Spleen (tissue), 11 donors: Measurements from ENCODE around the gene HLA-B. TPM values are rescaled to one million over a fixed set of nuclear protein-coding genes. Genes with fewer than 3 reads are reported as not detected.
"Not testable (repeated sequence)": the region's sequence is repeated elsewhere in the genome, so short reads cannot be mapped to it uniquely, and the experiment has no call there.

Experiments
- DNase-seq: peaks from one replicate; pipeline ENCODE4 v3.0.0-alpha.2; 2020
- H3K27ac ChIP-seq, 8 donors: fragments of 200-600 bp; sonication (generic) in 7 of 8; 1 replicate in 4 of 8; 2 replicates in 4 of 8; pipeline versions ENCODE4 v1.5.0 to v1.8.0; 2016 to 2021; ENCODE audit warnings: inconsistent platforms in 4 of 8, mild to moderate bottlenecking in 4 of 8, moderate library complexity in 1 of 8
- H3K27me3 ChIP-seq, 7 donors: fragments of 200-600 bp; sonication (generic) in 6 of 7; replicated peaks in 1 of 7; 1 replicate in 4 of 7; 2 replicates in 3 of 7; pipeline versions ENCODE4 v1.5.0 to v1.8.0; 2016 to 2021; ENCODE audit warnings: inconsistent platforms in 3 of 7, mild to moderate bottlenecking in 1 of 7
- H3K36me3 ChIP-seq, 6 donors: fragments of 200-600 bp; sonication (generic) in 5 of 6; 1 replicate in 4 of 6; 2 replicates in 2 of 6; pipeline versions ENCODE4 v1.5.0 to v1.8.0; 2016 to 2021; ENCODE audit warnings: inconsistent platforms in 2 of 6
- H3K4me1 ChIP-seq, 6 donors: fragments of 200-600 bp; sonication (generic) in 5 of 6; 1 replicate in 3 of 6; 2 replicates in 3 of 6; pipeline versions ENCODE4 v1.5.0 to v1.8.0; 2016 to 2021; ENCODE audit warnings: inconsistent platforms in 3 of 6
- H3K4me3 ChIP-seq, 8 donors: fragments of 200-600 bp; sonication (generic) in 7 of 8; 1 replicate in 4 of 8; 2 replicates in 4 of 8; pipeline versions ENCODE4 v1.5.0 to v1.8.0; 2016 to 2021; ENCODE audit warnings: inconsistent platforms in 4 of 8, mild to moderate bottlenecking in 4 of 8, moderate library complexity in 2 of 8
- H3K9me3 ChIP-seq, 8 donors: fragments of 200-600 bp; sonication (generic) in 7 of 8; 1 replicate in 4 of 8; 2 replicates in 4 of 8; pipeline versions ENCODE4 v1.5.0 to v1.8.0; 2016 to 2021; ENCODE audit warnings: inconsistent platforms in 4 of 8
- POLR2A ChIP-seq, 3 donors: fragments of 450-650 bp; IDR thresholded peaks; one replicate each; pipeline ENCODE4 v1.5.1; 2017; ENCODE audit warnings: antibody characterized with exemption in 3 of 3, mild to moderate bottlenecking in 1 of 3
- POLR2AphosphoS5 ChIP-seq, 3 donors: sonication (generic); formaldehyde crosslinking; IDR thresholded peaks; one replicate each; pipeline ENCODE4 v1.5.1; 2017; ENCODE audit warnings: antibody characterized with exemption in 3 of 3
- whole genome bisulfite sequencing, 5 donors: extraction: QIAGEN DNeasy Blood & Tissue Kit in 3 of 5; methylation state at CpG; one replicate each; pipeline versions ENCODE4 v1.1.5 to v1.1.7; 2013 to 2018; 5-methylcytosine and 5-hydroxymethylcytosine counted together
- intact Hi-C: fragments of 100-400 bp; cut with DNase I; formaldehyde crosslinking; loops from one replicate; pipeline ENCODE4 v1.15.0; 2023; ENCODE audit warnings: low total_unique reads
- polyA plus RNA-seq, 3 donors: library from polyadenylated mRNA; stranded (reverse); fragments of 200-250 nt; gene quantifications; one replicate each; pipeline ENCODE4 v1.2.1, GENCODE V29; 2013
- total RNA-seq, 7 donors: library from RNA; depleted of rRNA in 3 of 7; stranded (reverse); fragments of >200 nt in 3 of 7; fragmentation: NEBNext Ultra II Directional in 4 of 7; extraction: Animal tissue kit (Norgen Biotek cat#: 25700) in 4 of 7; gene quantifications; one replicate each; pipeline versions ENCODE4 v1.1.0 to v1.2.1, GENCODE V29; 2016 to 2021
- TF ChIP-seq, protein P1 (sequence below), 11 experiments: fragments of 200-600 bp in 7 of 11; fragments of 450-650 bp in 4 of 11; sonication (generic) in 4 of 11; IDR thresholded peaks in 8 of 11; conservative IDR thresholded peaks in 3 of 11; 1 replicate in 7 of 11; 2 replicates in 4 of 11; pipeline versions ENCODE4 v1.4.0 to v1.8.0; 2016 to 2021; ENCODE audit warnings: antibody characterized with exemption in 11 of 11, inconsistent platforms in 4 of 11, mild to moderate bottlenecking in 1 of 11
- donor health status: healthy with polysubstance abuse.
- donor health status: DM: no; HTN: no; CAD: no; lungs with moderate emphysema.
- donor health status: DM: no; HTN: no; CAD: no.
- donor health status: Bipolar disorder and iron deficiency.
- donor health status: healthy.
- donor health status: DM: no; HTN: no; CAD: no.
- donor health status: DM: yes; HTN: yes; CAD: no.

HLA-B gene
- total and polyA plus RNA-seq, 10 donors: 2,503 to 5,675 (median 4,667) TPM

DNA sequence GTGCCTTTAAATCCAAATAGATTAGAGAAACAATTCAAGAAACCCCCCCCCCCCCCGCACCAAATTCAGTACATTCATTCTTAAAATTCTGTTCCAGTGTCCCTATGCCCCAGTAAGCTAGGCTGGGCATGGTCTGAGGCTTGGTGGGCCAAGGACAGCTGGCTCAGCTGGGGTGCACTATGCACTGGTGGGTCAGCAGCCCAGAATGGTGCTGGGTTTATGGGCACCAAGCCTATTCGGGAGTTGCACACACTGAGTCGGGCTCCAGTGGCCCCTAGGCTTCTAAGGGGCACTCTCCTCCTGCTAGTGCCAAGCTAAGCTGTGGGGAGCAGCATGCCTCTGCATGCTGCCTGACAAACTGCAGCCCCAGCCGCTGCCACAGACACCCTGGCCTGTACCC, 20.1 kb upstream of the HLA-B start:
- Histone ChIP-seq H3K9me3 (peaks cover 0 to 8% (median under 1%) of the 10 kb centered on the region in 8 donors), H3K36me3 (no peaks in the 10 kb centered on the region), H3K4me3 (no peak overlapping the region), H3K27ac (no peak overlapping the region), H3K27me3 (peaks cover 0 to 28% (median 6%) of the 10 kb centered on the region in 7 donors), H3K4me1 (no peaks in the 10 kb centered on the region)
- no peak for DNase-seq
- intact Hi-C loops: no loop called here
- TF ChIP-seq POLR2A (IDR thresholded peaks at IDR 0.05): no peak
- TF ChIP-seq, protein P1, sequence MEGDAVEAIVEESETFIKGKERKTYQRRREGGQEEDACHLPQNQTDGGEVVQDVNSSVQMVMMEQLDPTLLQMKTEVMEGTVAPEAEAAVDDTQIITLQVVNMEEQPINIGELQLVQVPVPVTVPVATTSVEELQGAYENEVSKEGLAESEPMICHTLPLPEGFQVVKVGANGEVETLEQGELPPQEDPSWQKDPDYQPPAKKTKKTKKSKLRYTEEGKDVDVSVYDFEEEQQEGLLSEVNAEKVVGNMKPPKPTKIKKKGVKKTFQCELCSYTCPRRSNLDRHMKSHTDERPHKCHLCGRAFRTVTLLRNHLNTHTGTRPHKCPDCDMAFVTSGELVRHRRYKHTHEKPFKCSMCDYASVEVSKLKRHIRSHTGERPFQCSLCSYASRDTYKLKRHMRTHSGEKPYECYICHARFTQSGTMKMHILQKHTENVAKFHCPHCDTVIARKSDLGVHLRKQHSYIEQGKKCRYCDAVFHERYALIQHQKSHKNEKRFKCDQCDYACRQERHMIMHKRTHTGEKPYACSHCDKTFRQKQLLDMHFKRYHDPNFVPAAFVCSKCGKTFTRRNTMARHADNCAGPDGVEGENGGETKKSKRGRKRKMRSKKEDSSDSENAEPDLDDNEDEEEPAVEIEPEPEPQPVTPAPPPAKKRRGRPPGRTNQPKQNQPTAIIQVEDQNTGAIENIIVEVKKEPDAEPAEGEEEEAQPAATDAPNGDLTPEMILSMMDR (IDR thresholded peaks at IDR 0.05 in 8 of 11, conservative IDR thresholded peaks at IDR 0.05 in 3 of 11): no peak
- no peak for TF ChIP-seq POLR2AphosphoS5 (IDR thresholded peaks at IDR 0.05)
- WGBS, 5 donors: 38 to 83% (median 44%) methylated on average over 3 to 4 of the region's 4 CpGs

GRCh38 chr6:31375699-31376098, 18.7 kb upstream of the HLA-B start:
- DNase-seq: no peak
- Histone ChIP-seq H3K4me1 (no peaks in the 10 kb centered on the region), H3K27me3 (peaks cover 0 to 28% (median 6%) of the 10 kb centered on the region in 7 donors), H3K36me3 (no peaks in the 10 kb centered on the region), H3K27ac (no peak overlapping the region), H3K4me3 (no peak overlapping the region), H3K9me3 (peaks cover 0 to 12% (median 4%) of the 10 kb centered on the region in 8 donors)
- no peak for TF ChIP-seq POLR2A (IDR thresholded peaks at IDR 0.05)
- TF ChIP-seq POLR2AphosphoS5 (IDR thresholded peaks at IDR 0.05): no peak
- TF ChIP-seq, protein P1 (IDR thresholded peaks at IDR 0.05 in 8 of 11, conservative IDR thresholded peaks at IDR 0.05 in 3 of 11): no peak
- intact Hi-C loops: no loop called here

- H3K4me1 ChIP-seq, DNase-seq, H3K27ac ChIP-seq, intact Hi-C loops, H3K4me3 ChIP-seq, H3K36me3 ChIP-seq: not testable (repeated sequence)
- Histone ChIP-seq H3K27me3 (peaks cover 0 to 22% (median 6%) of the 10 kb centered on the region in 7 donors), H3K9me3 (peaks cover 0 to 12% (median 4%) of the 10 kb centered on the region in 8 donors)
- TF ChIP-seq, protein P1 (IDR thresholded peaks at IDR 0.05 in 8 of 11, conservative IDR thresholded peaks at IDR 0.05 in 3 of 11): peak in 3 of 11 experiments; percentile 9 to 67 (median 13)
- 0 to 60% (median 10%) methylated on average over 1 to 8 of the region's 8 CpGs; no CpG with 5 or more reads in 1 of the 5 donors for WGBS, 5 donors
Measured at GRCh38 chr6:31374118-31374517, 17.1 kb upstream of the HLA-B start.

GRCh38 chr6:31368461-31368860, 11.5 kb upstream of the HLA-B start:
- intact Hi-C loops: loop anchor here (5.0 kb wide), 2 partner anchors 171 to 231 kb away; partner anchors contain the start of gene PSORS1C2
- Histone ChIP-seq H3K27me3 (peaks cover 0 to 29% (median 0%) of the 10 kb centered on the region in 7 donors), H3K27ac (no peak overlapping the region), H3K4me1 (peaks cover 0 to 13% (median 8%) of the 10 kb centered on the region in 6 donors), H3K9me3 (peaks cover 0 to 12% (median 4%) of the 10 kb centered on the region in 8 donors), H3K36me3 (no peaks in the 10 kb centered on the region), H3K4me3 (no peak overlapping the region)
- no peak for TF ChIP-seq POLR2AphosphoS5 (IDR thresholded peaks at IDR 0.05)
- TF ChIP-seq POLR2A (IDR thresholded peaks at IDR 0.05): no peak
- TF ChIP-seq, protein P1 (IDR thresholded peaks at IDR 0.05 in 8 of 11, conservative IDR thresholded peaks at IDR 0.05 in 3 of 11): no peak
- 77 to 93% (median 87%) methylated on average over 2 of the region's 2 CpGs for WGBS, 5 donors
- DNase-seq: no peak
